Ascending aorta (tissue), 2 donors: ENCODE data around the gene TMEM59. TPM values are rescaled to one million over a fixed set of nuclear protein-coding genes. Genes with fewer than 3 reads are reported as not detected.

Experiments used
- DNase-seq, 2 donors: peaks; one replicate each; pipeline ENCODE4 v3.0.0-alpha.2; 2019; ENCODE audit warnings: low spot score in 2 of 2
- H3K27ac ChIP-seq, 2 donors: fragments of 200-600 bp; sonication (generic); one replicate each; pipeline ENCODE4 v1.5.1; 2016 to 2017; ENCODE audit warnings: mild to moderate bottlenecking in 1 of 2
- H3K27me3 ChIP-seq: fragments of 200-600 bp; sonication (generic); one replicate; pipeline ENCODE4 v1.5.1; 2017
- H3K36me3 ChIP-seq, 2 donors: fragments of 200-600 bp; sonication (generic); one replicate each; pipeline ENCODE4 v1.5.1; 2016
- H3K4me1 ChIP-seq, 2 donors: fragments of 200-600 bp; sonication (generic); one replicate each; pipeline ENCODE4 v1.5.1; 2016 to 2017; ENCODE audit warnings: mild to moderate bottlenecking in 1 of 2
- H3K4me3 ChIP-seq, 2 donors: fragments of 200-600 bp; sonication (generic); one replicate each; pipeline ENCODE4 v1.5.1; 2016 to 2017; ENCODE audit warnings: mild to moderate bottlenecking in 1 of 2
- H3K9me3 ChIP-seq, 2 donors: fragments of 200-600 bp; sonication (generic); one replicate each; pipeline ENCODE4 v1.5.1; 2016
- CTCF ChIP-seq, 3 experiments: fragments of 200-600 bp in 2 of 3; fragments of 450-650 bp in 1 of 3; sonication (generic) in 2 of 3; IDR thresholded peaks; one replicate each; pipeline ENCODE4 v1.5.1; 2016 to 2019; ENCODE audit warnings: antibody characterized with exemption in 3 of 3, mild to moderate bottlenecking in 1 of 3, moderate library complexity in 1 of 3
- intact Hi-C: fragments of 100-400 bp; cut with DNase I; formaldehyde crosslinking; loops from one replicate; pipeline ENCODE4 v1.15.1; 2023
- total RNA-seq: library from RNA; depleted of rRNA; stranded (reverse); fragments of >200 nt; gene quantifications from one replicate; pipeline ENCODE4 v1.1.0, GENCODE V29; 2016

TMEM59 gene
- total RNA-seq, 1 donor from 2014 or later, result 97.5 TPM

- H3K9me3 ChIP-seq, result no peaks in the 10 kb centered on the region
- no peak for TF ChIP-seq CTCF (IDR thresholded peaks at IDR 0.05)
- no peaks in the 10 kb centered on the region for H3K36me3 ChIP-seq
- no peak overlapping the region for H3K27ac ChIP-seq
- intact Hi-C loops, result loop anchor here (2.0 to 5.0 kb wide), 2 partner anchors 418 to 741 kb away; no protein-coding TSS in a partner anchor
- H3K4me3 ChIP-seq, result no peak overlapping the region
- no peak for DNase-seq
- H3K4me1 ChIP-seq, result no peaks in the 10 kb centered on the region
- no peaks in the 10 kb centered on the region for H3K27me3 ChIP-seq
Observed at GRCh38 chr1:54069791-54070170, 16.8 kb upstream of the TMEM59 start.

- H3K36me3 ChIP-seq, result no peaks in the 10 kb centered on the region
- intact Hi-C loops, result no loop called here
- H3K27me3 ChIP-seq, result no peaks in the 10 kb centered on the region
- no peak overlapping the region for H3K4me3 ChIP-seq
- no peaks in the 10 kb centered on the region for H3K4me1 ChIP-seq
- H3K9me3 ChIP-seq, result no peaks in the 10 kb centered on the region
- H3K27ac ChIP-seq, result no peak overlapping the region
- TF ChIP-seq CTCF (IDR thresholded peaks at IDR 0.05), result no peak
- no peak for DNase-seq
Observed at GRCh38 chr1:54064299-54064698, 11.3 kb upstream of the TMEM59 start.

GRCh38 chr1:54054438-54054749, 1.4 kb upstream of the TMEM59 start:
- H3K36me3 ChIP-seq, result no peaks in the 10 kb centered on the region
- TF ChIP-seq CTCF (IDR thresholded peaks at IDR 0.05), result no peak
- no peaks in the 10 kb centered on the region for H3K27me3 ChIP-seq
- intact Hi-C loops, result loop anchor here (5.0 kb wide), 3 partner anchors 433 to 663 kb away; partner anchors contain the start of gene TTC4
- peak overlapping the region; percentile 91 to 94 for H3K4me3 ChIP-seq
- no peaks in the 10 kb centered on the region for H3K9me3 ChIP-seq
- H3K4me1 ChIP-seq, result peaks cover 5 to 31% of the 10 kb centered on the region in 2 donors
- no peak for DNase-seq
- no peak overlapping the region for H3K27ac ChIP-seq

- Histone ChIP-seq H3K9me3 (no peaks in the 10 kb centered on the region), H3K4me1 (peaks cover 5 to 36% of the 10 kb centered on the region in 2 donors), H3K4me3 (peak overlapping the region; percentile 91 to 94), H3K36me3 (no peaks in the 10 kb centered on the region), H3K27me3 (no peaks in the 10 kb centered on the region), H3K27ac (peak overlapping the region; percentile 96 to 98)
- TF ChIP-seq CTCF (IDR thresholded peaks at IDR 0.05), result no peak
- no peak for DNase-seq
- intact Hi-C loops, result loop anchor here (1.0 to 5.0 kb wide), 8 partner anchors 109 to 710 kb away; partner anchors contain the start of genes IFT25, NDC1, PARS2 and TTC4
Observed at GRCh38 chr1:54053745-54054437, 887 bp upstream of the TMEM59 start.

GRCh38 chr1:54052431-54052933, 522 bp downstream of the TMEM59 start:
- Histone ChIP-seq H3K9me3 (no peaks in the 10 kb centered on the region), H3K36me3 (no peaks in the 10 kb centered on the region), H3K4me3 (peak overlapping the region; percentile 91 to 94), H3K27ac (peak overlapping the region; percentile 96 to 98), H3K27me3 (no peaks in the 10 kb centered on the region), H3K4me1 (peaks cover 5 to 44% of the 10 kb centered on the region in 2 donors)
- intact Hi-C loops, result loop anchor here (2.0 to 5.0 kb wide), 6 partner anchors 164 to 665 kb away; partner anchors contain the start of genes NDC1, TTC4 and YIPF1
- peak in 1 of 2 donors; percentile 69 for DNase-seq
- no peak for TF ChIP-seq CTCF (IDR thresholded peaks at IDR 0.05)
